Keratinocyte (primary cell): ENCODE measurements around the gene NXN. TPM values are rescaled to one million over a fixed set of nuclear protein-coding genes. Genes with fewer than 3 reads are reported as not detected.

Experiments
- DNase-seq: peaks from one replicate; pipeline ENCODE4 v3.0.0-alpha.2; 2011; ENCODE audit warnings: low read depth, missing footprints, low spot score
- FAIRE-seq: peaks from 2 replicates; lab custom pipeline; 2011; peaks lifted over from hg19 to GRCh38; lab: Jason Lieb, UNC
- H2AFZ ChIP-seq: 2 replicates; pipeline ENCODE4 v1.6.0; 2012; ENCODE audit warnings: low read length, control low read depth, inconsistent platforms; ENCODE audit not compliant: control insufficient read depth
- H3K27ac ChIP-seq: 2 replicates; pipeline ENCODE4 v1.5.1; 2011; ENCODE audit warnings: low read length; ENCODE audit not compliant: control insufficient read depth, insufficient read depth
- H3K27me3 ChIP-seq: 3 replicates; pipeline ENCODE4 v1.6.0; 2011; ENCODE audit warnings: low read length; ENCODE audit not compliant: control insufficient read depth, insufficient read depth; ENCODE audit errors: extremely low read depth
- H3K36me3 ChIP-seq, 2 experiments: 2 replicates in 1 of 2; 3 replicates in 1 of 2; pipeline ENCODE4 v1.5.1; 2011; ENCODE audit warnings: low read length in 2 of 2, mild to moderate bottlenecking in 1 of 2; ENCODE audit not compliant: control insufficient read depth in 2 of 2, insufficient read depth in 2 of 2; ENCODE audit errors: extremely low read depth in 1 of 2
- H3K4me1 ChIP-seq: 3 replicates; pipeline ENCODE4 v1.5.1; 2011; ENCODE audit warnings: low read length; ENCODE audit not compliant: control insufficient read depth, insufficient read depth; ENCODE audit errors: extremely low read depth
- H3K4me2 ChIP-seq: 3 replicates; pipeline ENCODE4 v1.6.0; 2011; ENCODE audit warnings: low read depth, low read length; ENCODE audit not compliant: control insufficient read depth, insufficient read depth; ENCODE audit errors: extremely low read depth
- H3K4me3 ChIP-seq, 3 experiments: fragments of 200-600 bp in 1 of 3; sonication (generic) in 1 of 3; 2 replicates in 2 of 3; 3 replicates in 1 of 3; pipeline ENCODE4 v1.5.1; 2011 to 2016; ENCODE audit warnings: low read length in 3 of 3, mild to moderate bottlenecking in 3 of 3, control low read depth in 2 of 3, inconsistent platforms in 1 of 3, low read depth in 1 of 3, mixed read lengths in 1 of 3, mixed run types in 1 of 3, moderate library complexity in 1 of 3; ENCODE audit not compliant: control insufficient read depth in 2 of 3, insufficient read depth in 2 of 3; ENCODE audit errors: extremely low read depth in 1 of 3
- H3K79me2 ChIP-seq: 2 replicates; pipeline ENCODE4 v1.6.0; 2012; ENCODE audit warnings: low read length; ENCODE audit not compliant: control insufficient read depth, insufficient read depth
- H3K9ac ChIP-seq: 3 replicates; pipeline ENCODE4 v1.6.0; 2011; ENCODE audit warnings: low read length; ENCODE audit not compliant: control insufficient read depth, insufficient read depth; ENCODE audit errors: extremely low read depth
- H3K9me1 ChIP-seq: 3 replicates; pipeline ENCODE4 v1.6.0; 2011; ENCODE audit warnings: low read length; ENCODE audit not compliant: control insufficient read depth, insufficient read depth; ENCODE audit errors: extremely low read depth
- H3K9me3 ChIP-seq: 2 replicates; pipeline ENCODE4 v1.5.1; 2012; ENCODE audit warnings: low read depth, low read length; ENCODE audit not compliant: control insufficient read depth
- H4K20me1 ChIP-seq: 3 replicates; pipeline ENCODE4 v1.6.0; 2011; ENCODE audit warnings: low read length; ENCODE audit not compliant: control insufficient read depth, insufficient read depth; ENCODE audit errors: extremely low read depth
- EZH2 ChIP-seq: IDR thresholded peaks from one replicate; pipeline ENCODE4 v1.6.1; 2012; ENCODE audit warnings: inconsistent platforms, mild to moderate bottlenecking, low read length, moderate library complexity
- dilution Hi-C: fragments of 300-500 bp; cut with MboI; formaldehyde crosslinking; loops from one replicate; pipeline ENCODE4 v1.7.0; 2020; ENCODE audit warnings: low sequenced_read_pairs; ENCODE audit not compliant: extremely low pct_ligation_motif_present
- polyA plus RNA-seq, 5 experiments: library from polyadenylated mRNA; depleted of rRNA in 3 of 5; stranded (reverse) in 3 of 5; stranded (forward) in 1 of 5; unstranded in 1 of 5; fragments of >200 nt; gene quantifications; 1 replicate in 1 of 5; 2 replicates in 3 of 5; 3 replicates in 1 of 5; pipeline versions ENCODE4 v1.2.1 to v1.2.3, GENCODE V29; 2011 to 2012; ENCODE audit warnings: missing spikeins in 2 of 5, low read depth in 1 of 5, low replicate concordance in 1 of 5
- TF ChIP-seq, protein P1 (sequence below), 3 experiments: IDR thresholded peaks in 1 of 3; conservative IDR thresholded peaks in 1 of 3; optimal IDR thresholded peaks in 1 of 3; 2 replicates in 2 of 3; 3 replicates in 1 of 3; pipeline versions ENCODE3 to v1.5.1; 2011; ENCODE audit warnings: low read length in 3 of 3, mild to moderate bottlenecking in 3 of 3, moderate library complexity in 2 of 3, control low read depth in 1 of 3, inconsistent platforms in 1 of 3; ENCODE audit not compliant: insufficient read depth in 2 of 3; ENCODE audit errors: extremely low read depth in 1 of 3

The NXN gene
- polyA plus RNA-seq, 1 donor (not counting 4 experiments of a cell fraction or from before 2014, with no cell fraction given), result 94.4 TPM

DNA sequence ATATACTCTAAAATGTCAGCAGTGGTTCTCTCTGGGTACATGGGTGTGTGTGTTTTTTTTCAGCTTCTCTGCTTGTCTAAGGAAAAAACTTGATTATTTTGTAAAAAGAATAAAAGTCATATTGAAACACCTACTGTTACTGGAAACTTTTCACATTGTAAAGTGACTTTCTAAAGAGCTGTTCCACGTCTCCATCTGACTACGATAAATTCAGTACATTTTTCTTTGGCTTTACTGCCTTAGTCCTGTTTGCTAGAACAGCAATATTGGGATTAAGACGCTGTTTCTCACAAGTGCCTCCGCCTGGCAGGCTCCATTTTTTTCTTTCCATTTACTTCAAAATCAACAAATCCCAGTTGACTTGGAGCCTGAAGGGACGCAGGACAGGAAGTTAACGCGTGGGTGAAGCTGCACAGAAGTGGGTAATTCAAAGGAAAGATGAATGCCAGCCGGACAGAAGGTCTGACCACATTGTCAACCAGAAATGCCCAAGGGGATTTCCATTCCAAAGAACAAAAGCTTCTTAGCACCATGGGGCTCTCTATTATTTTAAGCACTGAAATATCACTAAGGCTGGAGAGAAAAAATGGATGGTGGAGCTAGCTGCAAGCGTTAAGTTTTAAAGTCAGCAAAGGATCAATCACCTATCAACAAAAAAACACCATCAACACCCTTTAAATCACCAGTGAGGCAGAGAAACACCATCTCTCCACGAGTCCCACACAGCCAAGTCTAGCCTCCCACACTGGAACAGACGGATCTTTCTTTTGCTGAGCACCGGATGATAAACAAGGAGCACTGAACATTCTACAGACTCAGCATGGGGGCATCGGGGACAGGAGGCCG is 205.9 kb downstream of the NXN start:
- Histone ChIP-seq H3K27ac (no peak overlapping the region), H3K4me1 (no peaks in the 10 kb centered on the region), H3K79me2 (peaks cover 3% of the 10 kb centered on the region), H3K27me3 (no peaks in the 10 kb centered on the region), H3K36me3 (peaks cover 42 to 65% of the 10 kb centered on the region in 2 experiments), H3K4me2 (no peak overlapping the region), H2AFZ (no peak overlapping the region), H3K9ac (no peak overlapping the region), H3K9me1 (no peaks in the 10 kb centered on the region), H3K9me3 (no peaks in the 10 kb centered on the region), H3K4me3 (no peak overlapping the region), H4K20me1 (no peaks in the 10 kb centered on the region)
- dilution Hi-C loops, result no loop called here
- DNase-seq, result no peak
- TF ChIP-seq, protein P1, sequence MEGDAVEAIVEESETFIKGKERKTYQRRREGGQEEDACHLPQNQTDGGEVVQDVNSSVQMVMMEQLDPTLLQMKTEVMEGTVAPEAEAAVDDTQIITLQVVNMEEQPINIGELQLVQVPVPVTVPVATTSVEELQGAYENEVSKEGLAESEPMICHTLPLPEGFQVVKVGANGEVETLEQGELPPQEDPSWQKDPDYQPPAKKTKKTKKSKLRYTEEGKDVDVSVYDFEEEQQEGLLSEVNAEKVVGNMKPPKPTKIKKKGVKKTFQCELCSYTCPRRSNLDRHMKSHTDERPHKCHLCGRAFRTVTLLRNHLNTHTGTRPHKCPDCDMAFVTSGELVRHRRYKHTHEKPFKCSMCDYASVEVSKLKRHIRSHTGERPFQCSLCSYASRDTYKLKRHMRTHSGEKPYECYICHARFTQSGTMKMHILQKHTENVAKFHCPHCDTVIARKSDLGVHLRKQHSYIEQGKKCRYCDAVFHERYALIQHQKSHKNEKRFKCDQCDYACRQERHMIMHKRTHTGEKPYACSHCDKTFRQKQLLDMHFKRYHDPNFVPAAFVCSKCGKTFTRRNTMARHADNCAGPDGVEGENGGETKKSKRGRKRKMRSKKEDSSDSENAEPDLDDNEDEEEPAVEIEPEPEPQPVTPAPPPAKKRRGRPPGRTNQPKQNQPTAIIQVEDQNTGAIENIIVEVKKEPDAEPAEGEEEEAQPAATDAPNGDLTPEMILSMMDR (optimal IDR thresholded peaks at IDR 0.05 in 1 of 3, IDR thresholded peaks at IDR 0.05 in 1 of 3, conservative IDR thresholded peaks at IDR 0.05 in 1 of 3; ENCODE audit: extremely low read depth in 1 of 3, insufficient read depth in 2 of 3, low read length in 3 of 3), result no peak
- TF ChIP-seq EZH2, result no peak
- no peak for FAIRE-seq

DNA sequence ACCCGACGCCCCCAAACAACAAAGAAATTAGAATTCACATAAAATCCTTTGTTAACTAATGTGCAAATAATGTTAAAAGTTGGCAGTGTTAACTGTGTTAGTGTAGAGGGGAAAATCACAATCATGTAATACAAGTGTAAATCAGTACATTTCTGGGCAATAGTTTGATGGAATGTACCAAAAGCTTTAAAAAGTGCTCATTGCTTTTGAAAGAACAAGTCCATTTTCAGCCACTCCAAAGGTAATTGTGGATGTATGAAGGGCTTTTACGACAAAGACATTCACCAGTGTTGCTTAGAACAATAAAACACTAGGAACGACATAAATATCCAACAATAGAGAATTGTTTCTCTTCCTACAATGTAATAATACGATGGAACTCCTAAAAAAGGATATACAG is 206.6 kb downstream of the NXN start:
- Histone ChIP-seq H3K4me2 (no peak overlapping the region), H3K79me2 (peaks cover 2% of the 10 kb centered on the region), H3K4me3 (no peak overlapping the region), H3K36me3 (peaks cover 41 to 59% of the 10 kb centered on the region in 2 experiments), H3K4me1 (no peaks in the 10 kb centered on the region), H3K27me3 (no peaks in the 10 kb centered on the region), H3K9ac (no peak overlapping the region), H3K9me3 (no peaks in the 10 kb centered on the region), H3K27ac (no peak overlapping the region), H2AFZ (no peak overlapping the region), H3K9me1 (no peaks in the 10 kb centered on the region), H4K20me1 (no peaks in the 10 kb centered on the region)
- dilution Hi-C loops, result no loop called here
- no peak for TF ChIP-seq EZH2
- TF ChIP-seq, protein P1 (optimal IDR thresholded peaks at IDR 0.05 in 1 of 3, IDR thresholded peaks at IDR 0.05 in 1 of 3, conservative IDR thresholded peaks at IDR 0.05 in 1 of 3; ENCODE audit: extremely low read depth in 1 of 3, insufficient read depth in 2 of 3, low read length in 3 of 3), result no peak
- DNase-seq (no peak), FAIRE-seq (no peak)
